ENCODE measurements around the gene DNASE2B.

- TF ChIP-seq CTCF (conservative IDR thresholded peaks at IDR 0.05) (no peak), EZH2 (IDR thresholded peaks at IDR 0.05; ENCODE audit: low read depth) (no peak)
Measured at GRCh38 chr1:84350550-84350949, 47.7 kb upstream of the DNASE2B start.

All from PC-9 (cell line).